B cell (primary cell): Measurements from ENCODE around the gene INSIG1. TPM values are rescaled to one million over a fixed set of nuclear protein-coding genes. Genes with fewer than 3 reads are reported as not detected.

ENCODE experiments used
- ATAC-seq: fragments of 200-7000 bp; cut with Tn5 transposase; one replicate; pipeline ENCODE4 v1.10.0; 2021; ENCODE audit warnings: low read depth, mild to moderate bottlenecking, moderate number of reproducible peaks, moderate library complexity
- CTCF ChIA-PET: fragments of 350-600 bp; sonication (Branson Sonifier 250); formaldehyde crosslinking; loops from one replicate; lab custom pipeline; 2021; ENCODE audit warnings: antibody characterized with exemption, inconsistent platforms; lab: Charles Lee
- POLR2A ChIA-PET: fragments of 350-600 bp; sonication (Branson Sonifier 250); formaldehyde crosslinking; loops from one replicate; lab custom pipeline; 2021; ENCODE audit warnings: antibody characterized with exemption; lab: Charles Lee
- DNase-seq: peaks from one replicate; pipeline ENCODE4 v3.0.0; 2013
- H2AFZ ChIP-seq: 2 replicates; pipeline ENCODE4 v1.6.1; 2012; ENCODE audit warnings: mild to moderate bottlenecking, low read depth, low read length; ENCODE audit not compliant: insufficient read depth, poor library complexity, severe bottlenecking
- H3K27ac ChIP-seq, 2 donors: 1 replicate in 1 of 2; 2 replicates in 1 of 2; pipeline ENCODE4 v1.5.1; 2012 to 2013; ENCODE audit warnings: low read length in 2 of 2, mild to moderate bottlenecking in 2 of 2, moderate library complexity in 1 of 2
- H3K27me3 ChIP-seq, 4 experiments: fragments of 200-600 bp in 1 of 4; sonication (generic) in 1 of 4; replicated peaks in 1 of 4; 1 replicate in 2 of 4; 2 replicates in 2 of 4; pipeline versions ENCODE4 v1.6.1 to v1.7.0; 2013 to 2016; ENCODE audit warnings: low read length in 3 of 4, mild to moderate bottlenecking in 2 of 4, mixed read lengths in 1 of 4, moderate library complexity in 1 of 4; ENCODE audit not compliant: insufficient read depth in 4 of 4, control insufficient read depth in 3 of 4; ENCODE audit errors: control extremely low read depth in 1 of 4
- H3K36me3 ChIP-seq, 2 experiments: replicated peaks in 1 of 2; 1 replicate in 1 of 2; 2 replicates in 1 of 2; pipeline versions ENCODE4 v1.6.1 to v1.7.1; 2013; ENCODE audit warnings: low read length in 1 of 2; ENCODE audit not compliant: insufficient read depth in 2 of 2, control insufficient read depth in 1 of 2; ENCODE audit errors: control extremely low read depth in 1 of 2, extremely low read depth in 1 of 2
- H3K4me1 ChIP-seq, 2 donors: fragments of 200-600 bp in 1 of 2; sonication (generic) in 1 of 2; 1 replicate in 1 of 2; 2 replicates in 1 of 2; pipeline versions ENCODE4 v1.5.1 to v1.6.1; 2013 to 2017; ENCODE audit warnings: low read length in 2 of 2; ENCODE audit not compliant: control insufficient read depth in 2 of 2, insufficient read depth in 2 of 2
- H3K4me2 ChIP-seq: replicated peaks from 2 replicates; pipeline ENCODE3; 2012; ENCODE audit warnings: mild to moderate bottlenecking, low read depth, low read length; ENCODE audit not compliant: poor library complexity, severe bottlenecking
- H3K4me3 ChIP-seq, 5 experiments: fragments of 200-600 bp in 1 of 5; sonication (generic) in 1 of 5; 1 replicate in 3 of 5; 2 replicates in 2 of 5; pipeline versions ENCODE4 v1.5.1 to v1.7.0; 2011 to 2016; ENCODE audit warnings: low read length in 4 of 5, mild to moderate bottlenecking in 4 of 5, low read depth in 2 of 5, control low read depth in 1 of 5, moderate library complexity in 1 of 5; ENCODE audit not compliant: insufficient read depth in 1 of 5; ENCODE audit errors: control extremely low read depth in 1 of 5, extremely low read depth in 1 of 5
- H3K79me2 ChIP-seq: fragments of 200-600 bp; sonication (generic); one replicate; pipeline ENCODE4 v1.6.0; 2016; ENCODE audit warnings: low read length; ENCODE audit not compliant: control insufficient read depth, insufficient read depth
- H3K9ac ChIP-seq: fragments of 200-600 bp; sonication (generic); 2 replicates; pipeline ENCODE4 v1.6.1; 2017; ENCODE audit warnings: mild to moderate bottlenecking, low read length, moderate library complexity
- H3K9me3 ChIP-seq, 3 donors: one replicate each; pipeline versions ENCODE4 v1.6.1 to v1.7.1; 2013; ENCODE audit warnings: low read length in 2 of 3; ENCODE audit not compliant: control insufficient read depth in 2 of 3, insufficient read depth in 1 of 3; ENCODE audit errors: control extremely low read depth in 1 of 3
- H4K20me1 ChIP-seq: 2 replicates; pipeline ENCODE4 v1.6.0; 2012; ENCODE audit warnings: mild to moderate bottlenecking, low read length; ENCODE audit not compliant: insufficient read depth, control insufficient read depth, poor library complexity, severe bottlenecking
- H3K27ac Mint-ChIP-seq: one replicate; pipeline ENCODE4 v1.8.0; 2021; ENCODE audit warnings: mixed read lengths
- H3K27me3 Mint-ChIP-seq: one replicate; pipeline ENCODE4 v1.8.0; 2021; ENCODE audit warnings: mixed read lengths
- H3K4me1 Mint-ChIP-seq: one replicate; pipeline ENCODE4 v1.8.0; 2021; ENCODE audit warnings: mixed read lengths
- H3K4me3 Mint-ChIP-seq: one replicate; pipeline ENCODE4 v1.8.0; 2021; ENCODE audit warnings: mixed read lengths
- H3K9me3 Mint-ChIP-seq: one replicate; pipeline ENCODE4 v1.8.0; 2022; ENCODE audit warnings: mixed read lengths; ENCODE audit not compliant: insufficient read depth
- CTCF ChIP-seq: fragments of 200-600 bp; IDR thresholded peaks from one replicate; pipeline ENCODE4 v1.8.0; 2022; ENCODE audit warnings: antibody characterized with exemption, mild to moderate bottlenecking
- EZH2 ChIP-seq: IDR thresholded peaks from 2 replicates; pipeline ENCODE4 v1.6.1; 2012; ENCODE audit warnings: borderline replicate concordance, low read depth, mild to moderate bottlenecking, moderate library complexity, low read length; ENCODE audit not compliant: insufficient read depth, poor library complexity, severe bottlenecking
- WGBS: methylation state at CpG from one replicate; pipeline ENCODE4 v1.1.5; 2013; ENCODE audit warnings: missing lambda C conversion rate; ENCODE audit not compliant: insufficient coverage; 5-methylcytosine and 5-hydroxymethylcytosine counted together
- intact Hi-C: fragments of 100-400 bp; cut with micrococcal nuclease; formaldehyde crosslinking; loops from one replicate; pipeline ENCODE4 v1.10.0; 2022
- polyA minus RNA-seq: library from RNA; depleted of rRNA, polyadenylated mRNA; stranded (reverse); fragments of >200 nt; gene quantifications from 2 replicates; pipeline ENCODE4 v1.2.3, GENCODE V29; 2012
- polyA plus RNA-seq: library from polyadenylated mRNA; depleted of rRNA; stranded (reverse); fragments of >200 nt; gene quantifications from 2 replicates; pipeline ENCODE4 v1.2.3, GENCODE V29; 2012
- total RNA-seq, 2 donors: library from RNA; stranded (reverse); fragments of 120-200 nt in 1 of 2; gene quantifications; 1 replicate in 1 of 2; 2 replicates in 1 of 2; pipeline versions ENCODE4 v1.2.3 to v1.2.4, GENCODE V29; 2013 to 2022

Gene INSIG1
- total RNA-seq (52.9 and 56.2 TPM in 2 replicates), polyA plus RNA-seq (32.2 and 100 TPM in 2 replicates), polyA minus RNA-seq (121 and 162 TPM in 2 replicates)
- total RNA-seq (2013) = 48.4 TPM

- peaks cover 38% of the 10 kb centered on the region for H3K4me1 Mint-ChIP-seq
- Histone ChIP-seq H3K9ac (peak within 1 kb of the TSS; percentile 90), H3K4me1 (peaks cover 26 to 34% of the 10 kb centered on the region in 2 donors), H3K27ac (peak within 1 kb of the TSS; percentile 88 to 98), H3K9me3 (no peaks in the 10 kb centered on the region), H3K4me3 (peak within 1 kb of the TSS; percentile 65 to 91 (median 79)), H2AFZ (peak within 1 kb of the TSS; percentile 67), H4K20me1 (peaks cover 6% of the 10 kb centered on the region), H3K36me3 (peaks cover 6 to 20% of the 10 kb centered on the region in 2 experiments), H3K79me2 (peaks cover 29% of the 10 kb centered on the region), H3K27me3 (peaks cover 0 to 3% (median 0%) of the 10 kb centered on the region in 4 experiments), H3K4me2 (peak within 1 kb of the TSS; percentile 99)
- intact Hi-C loops = loop anchor here (1.0 to 5.0 kb wide), 8 partner anchors 92 to 1840 kb away; partner anchors contain the start of genes PAXIP1, RNF32 and UBE3C
- ChIA-PET POLR2A (interaction anchor here (1.0 to 2.5 kb wide), 4 partner anchors 47 to 370 kb away, joined by 4 to 11 read pairs (median 10); partner anchors contain the start of gene PAXIP1), CTCF (interaction anchor here (1.1 to 10.6 kb wide), 6 partner anchors 46 to 384 kb away, joined by 3 to 76 read pairs (median 8); partner anchors contain the start of gene PAXIP1)
- H3K4me3 Mint-ChIP-seq = peak within 1 kb of the TSS; percentile 94
- ATAC-seq (peak; percentile 65), DNase-seq (peak; percentile 97)
- TF ChIP-seq CTCF (no peak), EZH2 (no peak)
- no peaks in the 10 kb centered on the region for H3K9me3 Mint-ChIP-seq
- WGBS = under 1% methylated on average over 111 of the region's 111 CpGs
- H3K27me3 Mint-ChIP-seq = no peaks in the 10 kb centered on the region
- peak within 1 kb of the TSS; percentile 97 for H3K27ac Mint-ChIP-seq
Observed at GRCh38 chr7:155297517-155298287, at the start of gene INSIG1. Gene INSIG1, plus strand, starts transcription at chr7:155297878. Its CDS starts 408 bp downstream, at chr7:155298286.

- H2AFZ ChIP-seq = no peak overlapping the region
- H3K27ac ChIP-seq = no peak overlapping the region
- TF ChIP-seq CTCF = no peak
- TF ChIP-seq EZH2 = no peak
- no peak overlapping the region for H3K4me2 ChIP-seq
- no peaks in the 10 kb centered on the region for H3K79me2 ChIP-seq
- Mint-ChIP-seq H3K4me3 (no peak overlapping the region), H3K27me3 (peaks cover 12% of the 10 kb centered on the region), H3K4me1 (no peaks in the 10 kb centered on the region), H3K27ac (no peak overlapping the region), H3K9me3 (no peaks in the 10 kb centered on the region)
- no peaks in the 10 kb centered on the region for H4K20me1 ChIP-seq
- H3K4me3 ChIP-seq = no peak overlapping the region
- 89% methylated on average over 9 of the region's 10 CpGs for WGBS
- H3K36me3 ChIP-seq = no peaks in the 10 kb centered on the region
- DNase-seq = no peak
- H3K27me3 ChIP-seq = peaks cover 0 to 10% (median 0%) of the 10 kb centered on the region in 4 experiments
- ChIA-PET CTCF (no interaction called here), POLR2A (no interaction called here)
- H3K9me3 ChIP-seq = peaks cover 0 to 10% (median 2%) of the 10 kb centered on the region in 3 donors
- intact Hi-C loops = no loop called here
- no peaks in the 10 kb centered on the region for H3K4me1 ChIP-seq
- no peak overlapping the region for H3K9ac ChIP-seq
- no peak for ATAC-seq
Observed at GRCh38 chr7:155248366-155248756, 49.3 kb upstream of the INSIG1 start.
